ENCODE results near the gene DOCK10.

Gene DOCK10

DNA sequence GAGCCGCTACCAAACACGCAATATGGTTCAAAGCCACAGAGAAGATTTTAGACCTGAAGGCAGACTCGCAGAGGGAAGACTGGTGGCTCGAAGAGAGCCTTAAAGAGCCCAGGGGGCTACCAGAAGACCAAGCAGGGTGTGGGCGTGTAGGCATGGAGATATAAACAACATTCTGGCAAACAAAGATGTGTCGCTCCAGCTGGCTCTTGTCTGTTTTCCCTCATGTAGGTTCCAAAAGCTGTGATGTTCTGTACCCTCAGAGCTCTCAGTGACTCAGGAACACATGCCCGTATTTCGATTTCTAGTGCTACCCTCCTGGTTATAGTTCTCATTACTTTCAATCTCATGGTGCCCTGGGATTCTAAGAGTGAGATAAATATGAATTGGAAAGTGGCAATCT lies 44.5 kb downstream of the DOCK10 start:
- TF ChIP-seq, protein P1, sequence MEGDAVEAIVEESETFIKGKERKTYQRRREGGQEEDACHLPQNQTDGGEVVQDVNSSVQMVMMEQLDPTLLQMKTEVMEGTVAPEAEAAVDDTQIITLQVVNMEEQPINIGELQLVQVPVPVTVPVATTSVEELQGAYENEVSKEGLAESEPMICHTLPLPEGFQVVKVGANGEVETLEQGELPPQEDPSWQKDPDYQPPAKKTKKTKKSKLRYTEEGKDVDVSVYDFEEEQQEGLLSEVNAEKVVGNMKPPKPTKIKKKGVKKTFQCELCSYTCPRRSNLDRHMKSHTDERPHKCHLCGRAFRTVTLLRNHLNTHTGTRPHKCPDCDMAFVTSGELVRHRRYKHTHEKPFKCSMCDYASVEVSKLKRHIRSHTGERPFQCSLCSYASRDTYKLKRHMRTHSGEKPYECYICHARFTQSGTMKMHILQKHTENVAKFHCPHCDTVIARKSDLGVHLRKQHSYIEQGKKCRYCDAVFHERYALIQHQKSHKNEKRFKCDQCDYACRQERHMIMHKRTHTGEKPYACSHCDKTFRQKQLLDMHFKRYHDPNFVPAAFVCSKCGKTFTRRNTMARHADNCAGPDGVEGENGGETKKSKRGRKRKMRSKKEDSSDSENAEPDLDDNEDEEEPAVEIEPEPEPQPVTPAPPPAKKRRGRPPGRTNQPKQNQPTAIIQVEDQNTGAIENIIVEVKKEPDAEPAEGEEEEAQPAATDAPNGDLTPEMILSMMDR (IDR thresholded peaks at IDR 0.05; ENCODE audit: low read depth, low read length, missing control alignments) = no peak
- no peak for DNase-seq (ENCODE audit: low read depth)
- H3K4me3 ChIP-seq (ENCODE audit: low read depth, low read length) = no peak overlapping the region

DNA sequence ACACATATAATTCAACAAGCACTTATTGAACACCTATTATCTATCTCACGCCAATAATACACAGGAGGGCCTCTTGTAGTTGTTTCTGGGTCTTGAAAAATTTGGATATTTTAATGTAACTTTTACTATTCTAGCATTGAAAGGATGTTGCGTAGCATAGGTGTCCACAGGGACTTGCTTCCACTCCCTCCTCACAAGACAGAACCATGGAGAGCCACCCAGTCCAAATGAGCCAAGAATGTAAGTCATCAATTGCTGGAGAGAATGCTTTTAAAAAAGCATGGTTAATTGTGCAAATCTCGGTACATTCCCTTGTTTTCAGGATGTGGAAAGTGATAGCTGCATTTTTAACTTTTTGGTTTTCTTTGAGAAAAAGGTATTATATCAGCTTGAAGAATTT lies 46.8 kb downstream of the DOCK10 start:
- no peak overlapping the region for H3K4me3 ChIP-seq (ENCODE audit: low read depth, low read length)
- no peak for DNase-seq (ENCODE audit: low read depth)
- TF ChIP-seq, protein P1 (IDR thresholded peaks at IDR 0.05; ENCODE audit: low read depth, low read length, missing control alignments) = no peak

DNA sequence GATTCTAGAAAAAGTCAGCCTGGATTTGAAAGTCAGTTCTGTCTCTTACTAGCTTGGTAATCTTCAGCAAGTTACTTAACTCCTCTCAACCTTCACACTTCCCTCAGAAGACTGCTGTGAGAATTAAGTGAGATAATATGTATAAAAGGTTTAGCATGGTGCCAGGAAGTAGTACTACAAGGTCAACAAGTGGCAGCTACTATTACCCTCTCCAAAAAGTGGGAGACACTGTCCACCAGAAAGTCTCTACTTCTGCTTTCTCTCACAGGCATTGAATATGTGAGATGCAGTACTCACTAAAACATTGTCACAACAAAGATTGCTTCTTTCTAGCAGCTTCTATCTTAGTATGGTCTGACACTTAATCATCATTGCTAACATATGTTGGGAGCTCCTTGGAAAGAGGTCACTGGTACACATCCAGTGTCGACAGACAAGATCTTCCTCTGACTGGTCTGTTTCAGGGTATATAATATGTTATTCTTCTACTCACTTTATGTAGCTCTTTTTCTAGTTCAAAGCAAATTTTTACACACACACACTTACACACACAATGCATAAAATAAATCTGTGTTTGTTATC lies 47.9 kb downstream of the DOCK10 start:
- H3K4me3 ChIP-seq (ENCODE audit: low read depth, low read length) = no peak overlapping the region
- TF ChIP-seq, protein P1 (IDR thresholded peaks at IDR 0.05; ENCODE audit: low read depth, low read length, missing control alignments) = no peak
- no peak for DNase-seq (ENCODE audit: low read depth)

DNA sequence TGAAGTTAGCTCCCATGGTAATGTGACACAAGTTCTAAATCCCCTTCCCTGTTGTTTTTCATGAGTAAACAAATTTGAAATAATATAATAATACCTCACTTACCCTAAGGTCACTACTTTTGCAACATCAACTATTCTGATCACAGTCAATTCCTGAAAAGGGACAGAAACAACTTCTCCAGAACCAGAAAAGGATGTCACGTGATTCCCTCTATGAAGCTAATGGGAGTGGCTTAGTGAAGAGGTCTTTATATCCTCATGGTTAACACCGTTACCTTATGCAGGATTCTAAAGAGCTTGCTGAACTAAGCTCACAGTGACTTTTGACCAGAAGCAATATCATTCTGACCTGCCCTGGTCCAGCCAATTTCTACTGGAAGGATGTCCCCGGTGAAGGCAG lies 51.6 kb downstream of the DOCK10 start:
- TF ChIP-seq, protein P1 (IDR thresholded peaks at IDR 0.05; ENCODE audit: low read depth, low read length, missing control alignments) = no peak
- no peak for DNase-seq (ENCODE audit: low read depth)
- no peak overlapping the region for H3K4me3 ChIP-seq (ENCODE audit: low read depth, low read length)

DNA sequence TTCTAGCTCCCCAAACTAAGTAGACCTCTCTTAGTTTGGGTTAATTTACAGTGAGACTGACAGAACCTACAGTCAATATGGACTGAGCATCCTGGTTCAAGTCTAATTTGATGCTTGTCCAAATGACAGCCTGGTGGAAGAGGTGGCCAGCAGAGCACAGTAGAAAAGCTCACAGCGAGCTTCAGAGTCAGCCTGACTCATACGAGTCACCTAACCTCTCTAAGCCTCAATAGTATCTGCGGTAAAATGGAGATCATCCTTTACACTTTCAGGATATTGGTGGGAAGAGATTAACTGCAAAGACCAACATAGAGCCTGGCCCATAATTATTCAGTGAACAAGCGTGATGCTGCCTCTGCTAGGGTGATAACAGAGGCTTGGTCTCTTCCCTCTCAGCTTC lies 54.5 kb downstream of the DOCK10 start:
- TF ChIP-seq, protein P1 (IDR thresholded peaks at IDR 0.05; ENCODE audit: low read depth, low read length, missing control alignments) = no peak
- no peak for DNase-seq (ENCODE audit: low read depth)
- H3K4me3 ChIP-seq (ENCODE audit: low read depth, low read length) = no peak overlapping the region

DNA sequence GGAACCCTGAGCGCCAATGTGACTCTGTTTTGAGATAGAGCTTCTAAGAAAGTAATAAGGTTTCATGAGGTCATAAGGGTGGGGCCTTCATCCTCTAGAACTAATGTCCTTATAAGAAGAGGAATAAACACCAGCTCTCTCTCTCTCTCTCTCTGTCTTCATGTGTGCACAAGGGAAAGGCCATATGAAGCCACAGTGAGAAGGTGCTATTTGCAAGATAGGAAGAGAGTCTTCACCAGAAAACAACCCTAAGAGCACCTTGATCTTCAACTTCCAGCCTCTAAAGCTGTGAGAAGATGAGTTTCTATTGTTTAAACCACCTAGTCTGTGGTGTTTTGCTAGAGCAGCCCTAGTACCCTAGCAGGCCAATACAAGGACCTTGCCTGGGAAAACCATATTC lies 55.8 kb downstream of the DOCK10 start:
- DNase-seq (ENCODE audit: low read depth) = no peak
- TF ChIP-seq, protein P1 (IDR thresholded peaks at IDR 0.05; ENCODE audit: low read depth, low read length, missing control alignments) = no peak
- H3K4me3 ChIP-seq (ENCODE audit: low read depth, low read length) = no peak overlapping the region

DNA sequence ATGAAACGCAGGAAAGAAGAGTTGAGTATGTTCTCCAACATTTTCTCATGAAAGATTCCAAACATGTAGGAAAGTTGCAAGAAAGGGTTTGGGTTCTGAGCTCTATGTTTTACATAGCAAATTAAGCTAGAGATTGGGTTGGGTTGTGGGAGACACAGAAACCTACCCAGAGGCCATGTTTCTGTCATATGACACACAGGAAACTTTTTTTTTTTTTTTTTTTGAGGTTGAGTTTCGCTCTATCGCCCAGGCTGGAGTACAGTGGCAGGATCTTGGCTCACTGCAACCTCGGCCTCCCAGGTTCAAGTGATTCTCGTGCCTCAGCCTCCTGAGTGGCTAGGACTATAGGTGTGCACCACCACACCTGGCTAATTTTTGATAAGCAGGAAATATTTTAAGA lies 57.6 kb downstream of the DOCK10 start:
- DNase-seq (ENCODE audit: low read depth) = no peak
- H3K4me3 ChIP-seq (ENCODE audit: low read depth, low read length) = no peak overlapping the region
- TF ChIP-seq, protein P1 (IDR thresholded peaks at IDR 0.05; ENCODE audit: low read depth, low read length, missing control alignments) = no peak

Measured in GM12864 (cell line).